H1 (cell line): Measurements from ENCODE around the gene DNAJC11. TPM values are rescaled to one million over a fixed set of nuclear protein-coding genes. Genes with fewer than 3 reads are reported as not detected.

Source experiments
- CREB1 ChIP-seq: IDR thresholded peaks from 2 replicates; pipeline ENCODE4 v1.6.1; 2012; ENCODE audit warnings: inconsistent platforms
- SIN3A ChIP-seq, 2 experiments: IDR thresholded peaks in 1 of 2; conservative IDR thresholded peaks in 1 of 2; 2 replicates each; pipeline ENCODE4 v1.6.1; 2011 to 2012; ENCODE audit warnings: low read length in 2 of 2, improper control_type of control experiment in 1 of 2, low read depth in 1 of 2, mild to moderate bottlenecking in 1 of 2
- polyA plus RNA-seq, 7 experiments: library from polyadenylated mRNA; depleted of rRNA in 3 of 7; stranded (reverse) in 5 of 7; unstranded in 2 of 7; fragments of >200 nt in 5 of 7; fragments of 200-250 nt in 2 of 7; gene quantifications; 1 replicate in 5 of 7; 2 replicates in 1 of 7; 4 replicates in 1 of 7; pipeline versions ENCODE4 v1.2.1 to v1.2.3, GENCODE V29; 2011 to 2013; ENCODE audit warnings: missing spikeins in 2 of 7, mixed read lengths in 2 of 7
- total RNA-seq: library from RNA; stranded (reverse); fragmentation: NEBNext Ultra II Directional; extraction: Animal tissue kit (Norgen Biotek cat#: 25700); gene quantifications from 2 replicates; pipeline ENCODE4 v1.2.1, GENCODE V29; 2021

The DNAJC11 gene
- total and polyA plus RNA-seq, 2 of the 8 experiments (the other 6 are each of a cell fraction or from before 2014, with no cell fraction given): 43.9 to 90.9 TPM

DNA sequence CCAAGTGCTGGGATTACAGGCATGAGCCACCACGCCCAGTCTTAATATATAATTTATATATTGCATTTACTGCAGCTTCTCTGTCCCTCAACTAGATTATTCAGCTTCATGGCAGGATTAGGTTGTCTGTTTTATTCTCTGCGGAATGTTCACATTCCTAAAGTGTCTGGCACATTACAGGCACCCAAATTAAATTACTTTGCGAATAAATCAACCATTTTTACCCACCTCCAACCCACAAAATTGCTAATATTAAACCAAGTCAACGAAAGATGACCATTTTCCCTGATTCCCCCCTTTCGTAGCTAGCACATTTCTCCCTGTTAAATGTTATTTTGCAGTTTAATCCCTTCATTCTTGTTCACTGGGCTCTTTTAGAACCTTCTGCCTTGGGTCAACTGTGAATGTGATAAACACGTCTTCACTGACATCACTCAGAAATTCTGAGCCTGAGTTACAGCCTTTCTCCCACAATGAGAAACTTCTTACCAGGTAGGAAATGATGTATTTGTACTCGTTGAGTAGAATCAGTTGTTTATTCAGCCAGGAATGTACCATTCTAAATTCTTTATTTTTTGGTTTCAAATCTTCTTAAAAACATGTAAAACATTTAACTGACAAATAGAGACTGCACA lies 41.1 kb downstream of the DNAJC11 start (continued):
- TF ChIP-seq SIN3A (conservative IDR thresholded peaks at IDR 0.05 in 1 of 2, IDR thresholded peaks at IDR 0.05 in 1 of 2; ENCODE audit: low read depth in 1 of 2, low read length in 2 of 2) (no peak), CREB1 (no peak)
